Measurements from ENCODE around the gene SHC3. TPM values are rescaled to one million over a fixed set of nuclear protein-coding genes. Genes with fewer than 3 reads are reported as not detected.

The SHC3 gene
- total RNA-seq, 1 donor = 0.36 TPM

DNA sequence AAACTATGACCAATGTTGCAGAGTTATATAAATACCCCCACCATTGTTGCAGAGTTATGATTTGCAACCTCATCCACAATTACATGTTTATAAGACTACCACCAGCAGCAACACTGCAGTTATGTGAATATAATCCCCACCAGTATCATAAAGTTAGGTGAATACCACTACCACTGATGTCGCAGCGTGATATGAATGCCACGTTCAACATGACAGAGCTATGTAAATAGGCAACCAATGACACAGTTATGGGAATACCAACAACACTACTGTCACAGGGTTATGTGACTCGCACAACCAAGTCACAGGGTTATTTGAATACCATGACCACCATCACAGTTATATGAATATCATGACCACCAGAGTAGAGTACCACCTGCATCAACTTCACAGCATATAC, 63.9 kb downstream of the SHC3 start:
- DNase-seq (ENCODE audit: insufficient read length, low spot score, missing footprints) = no peak
- H3K4me1 ChIP-seq (ENCODE audit: insufficient read depth, low read length) = no peaks in the 10 kb centered on the region
- H3K27ac ChIP-seq (ENCODE audit: low read depth, low read length) = no peak overlapping the region
- H2AFZ ChIP-seq (ENCODE audit: low read length) = no peak overlapping the region
- TF ChIP-seq, protein P1, sequence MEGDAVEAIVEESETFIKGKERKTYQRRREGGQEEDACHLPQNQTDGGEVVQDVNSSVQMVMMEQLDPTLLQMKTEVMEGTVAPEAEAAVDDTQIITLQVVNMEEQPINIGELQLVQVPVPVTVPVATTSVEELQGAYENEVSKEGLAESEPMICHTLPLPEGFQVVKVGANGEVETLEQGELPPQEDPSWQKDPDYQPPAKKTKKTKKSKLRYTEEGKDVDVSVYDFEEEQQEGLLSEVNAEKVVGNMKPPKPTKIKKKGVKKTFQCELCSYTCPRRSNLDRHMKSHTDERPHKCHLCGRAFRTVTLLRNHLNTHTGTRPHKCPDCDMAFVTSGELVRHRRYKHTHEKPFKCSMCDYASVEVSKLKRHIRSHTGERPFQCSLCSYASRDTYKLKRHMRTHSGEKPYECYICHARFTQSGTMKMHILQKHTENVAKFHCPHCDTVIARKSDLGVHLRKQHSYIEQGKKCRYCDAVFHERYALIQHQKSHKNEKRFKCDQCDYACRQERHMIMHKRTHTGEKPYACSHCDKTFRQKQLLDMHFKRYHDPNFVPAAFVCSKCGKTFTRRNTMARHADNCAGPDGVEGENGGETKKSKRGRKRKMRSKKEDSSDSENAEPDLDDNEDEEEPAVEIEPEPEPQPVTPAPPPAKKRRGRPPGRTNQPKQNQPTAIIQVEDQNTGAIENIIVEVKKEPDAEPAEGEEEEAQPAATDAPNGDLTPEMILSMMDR (IDR thresholded peaks at IDR 0.05; ENCODE audit: extremely low read depth, low read depth, low read length) = no peak
- H4K20me1 ChIP-seq (ENCODE audit: insufficient read depth, low read length) = no peaks in the 10 kb centered on the region
- no peaks in the 10 kb centered on the region for H3K27me3 ChIP-seq (ENCODE audit: insufficient read depth, low read length)
- H3K9me3 ChIP-seq (ENCODE audit: low read depth, low read length) = no peaks in the 10 kb centered on the region
- H3K4me3 ChIP-seq (ENCODE audit: insufficient read depth, low read length) = no peak overlapping the region
- H3K79me2 ChIP-seq (ENCODE audit: insufficient read depth, low read length) = no peaks in the 10 kb centered on the region
- no peak overlapping the region for H3K4me2 ChIP-seq (ENCODE audit: insufficient read depth, low read length)
- H3K36me3 ChIP-seq (ENCODE audit: insufficient read depth, low read length) = no peaks in the 10 kb centered on the region

DNA sequence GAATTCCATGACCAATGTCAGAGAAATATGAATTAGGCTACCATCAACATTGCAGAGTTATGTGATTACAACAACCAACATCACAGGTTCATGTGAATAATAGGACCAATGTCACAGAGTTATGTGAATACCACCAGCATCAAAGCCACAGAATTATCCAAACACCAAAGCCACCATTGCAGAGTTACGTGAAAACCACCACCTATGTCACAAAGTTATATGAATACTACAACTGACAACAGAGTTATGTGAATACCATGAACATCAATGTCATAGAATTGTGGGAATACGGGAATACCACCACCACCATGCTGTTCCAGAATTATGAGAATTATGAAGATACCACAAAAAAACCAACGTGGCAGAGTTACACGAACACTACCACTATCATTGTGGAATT, 64.8 kb downstream of the SHC3 start:
- Histone ChIP-seq H3K4me2 (ENCODE audit: insufficient read depth, low read length) (no peak overlapping the region), H3K4me1 (ENCODE audit: insufficient read depth, low read length) (no peaks in the 10 kb centered on the region), H3K9me3 (ENCODE audit: low read depth, low read length) (no peaks in the 10 kb centered on the region), H4K20me1 (ENCODE audit: insufficient read depth, low read length) (no peaks in the 10 kb centered on the region), H3K36me3 (ENCODE audit: insufficient read depth, low read length) (no peaks in the 10 kb centered on the region), H3K79me2 (ENCODE audit: insufficient read depth, low read length) (no peaks in the 10 kb centered on the region), H2AFZ (ENCODE audit: low read length) (no peak overlapping the region), H3K27ac (ENCODE audit: low read depth, low read length) (no peak overlapping the region), H3K4me3 (ENCODE audit: insufficient read depth, low read length) (no peak overlapping the region), H3K27me3 (ENCODE audit: insufficient read depth, low read length) (no peaks in the 10 kb centered on the region)
- no peak for DNase-seq (ENCODE audit: insufficient read length, low spot score, missing footprints)
- TF ChIP-seq, protein P1 (IDR thresholded peaks at IDR 0.05; ENCODE audit: extremely low read depth, low read depth, low read length) = no peak

DNA sequence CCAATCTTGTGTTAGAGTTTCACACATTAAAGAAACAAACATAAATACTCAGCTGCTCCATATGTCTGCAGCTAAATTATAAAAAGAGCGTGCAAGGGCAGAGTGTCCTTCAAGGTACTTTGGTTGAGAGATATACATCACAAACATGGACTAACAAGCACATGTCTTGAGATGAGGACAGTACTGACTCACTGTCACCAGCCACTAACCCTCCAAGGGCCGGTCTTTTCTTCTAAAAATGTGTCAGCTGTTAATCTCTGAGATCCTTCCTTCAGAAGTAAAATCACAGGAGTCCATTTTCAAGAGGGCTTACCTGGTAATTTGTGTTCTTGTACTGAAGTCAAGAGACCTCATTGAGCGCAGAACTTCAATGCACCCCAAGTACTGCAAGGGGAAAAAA, 66.4 kb downstream of the SHC3 start:
- no peaks in the 10 kb centered on the region for H3K27me3 ChIP-seq (ENCODE audit: insufficient read depth, low read length)
- H3K9me3 ChIP-seq (ENCODE audit: low read depth, low read length) = no peaks in the 10 kb centered on the region
- H3K4me2 ChIP-seq (ENCODE audit: insufficient read depth, low read length) = no peak overlapping the region
- no peak overlapping the region for H3K4me3 ChIP-seq (ENCODE audit: insufficient read depth, low read length)
- no peak overlapping the region for H2AFZ ChIP-seq (ENCODE audit: low read length)
- no peaks in the 10 kb centered on the region for H3K79me2 ChIP-seq (ENCODE audit: insufficient read depth, low read length)
- no peaks in the 10 kb centered on the region for H3K4me1 ChIP-seq (ENCODE audit: insufficient read depth, low read length)
- no peaks in the 10 kb centered on the region for H4K20me1 ChIP-seq (ENCODE audit: insufficient read depth, low read length)
- TF ChIP-seq, protein P1 (IDR thresholded peaks at IDR 0.05; ENCODE audit: extremely low read depth, low read depth, low read length) = no peak
- no peaks in the 10 kb centered on the region for H3K36me3 ChIP-seq (ENCODE audit: insufficient read depth, low read length)
- H3K27ac ChIP-seq (ENCODE audit: low read depth, low read length) = no peak overlapping the region
- DNase-seq (ENCODE audit: insufficient read length, low spot score, missing footprints) = no peak

DNA sequence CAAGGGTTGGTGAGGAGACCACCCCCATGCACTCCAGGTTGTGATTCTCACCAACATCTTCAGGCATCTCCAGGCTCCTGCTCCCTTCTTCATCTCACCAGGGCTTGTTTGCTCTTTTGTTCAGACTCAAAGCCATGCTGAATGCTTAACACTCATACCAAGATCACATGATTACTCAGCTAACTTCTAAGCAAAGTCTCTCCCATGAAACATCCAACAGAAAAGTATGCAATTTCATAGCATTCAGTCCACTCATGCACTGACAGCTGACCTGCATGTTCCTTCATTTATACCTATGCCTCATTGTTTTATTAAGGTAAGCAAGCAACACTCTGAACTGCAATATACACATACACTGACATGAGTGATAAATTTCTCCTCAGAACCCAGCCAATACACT, 69.0 kb downstream of the SHC3 start:
- Histone ChIP-seq H3K4me3 (ENCODE audit: insufficient read depth, low read length) (no peak overlapping the region), H3K27me3 (ENCODE audit: insufficient read depth, low read length) (no peaks in the 10 kb centered on the region), H4K20me1 (ENCODE audit: insufficient read depth, low read length) (no peaks in the 10 kb centered on the region), H3K4me2 (ENCODE audit: insufficient read depth, low read length) (no peak overlapping the region), H3K36me3 (ENCODE audit: insufficient read depth, low read length) (no peaks in the 10 kb centered on the region), H3K9me3 (ENCODE audit: low read depth, low read length) (no peaks in the 10 kb centered on the region), H3K79me2 (ENCODE audit: insufficient read depth, low read length) (no peaks in the 10 kb centered on the region), H3K4me1 (ENCODE audit: insufficient read depth, low read length) (no peaks in the 10 kb centered on the region), H2AFZ (ENCODE audit: low read length) (no peak overlapping the region), H3K27ac (ENCODE audit: low read depth, low read length) (no peak overlapping the region)
- TF ChIP-seq, protein P1 (IDR thresholded peaks at IDR 0.05; ENCODE audit: extremely low read depth, low read depth, low read length) = no peak
- DNase-seq (ENCODE audit: insufficient read length, low spot score, missing footprints) = no peak

Measured in osteoblast (primary cell).